Cortex of kidney (tissue), 1 donor: Measurements from ENCODE around the gene C1orf87.

ENCODE experiments used
- DNase-seq: peaks from one replicate; lab custom pipeline; 2025; lab: John Stamatoyannopoulos, UW

C1orf87 gene

GRCh38 chr1:60063561-60063960 is 10.0 kb downstream of the C1orf87 start:
- DNase-seq = no peak

GRCh38 chr1:60059468-60059867 is 14.1 kb downstream of the C1orf87 start:
- no peak for DNase-seq

GRCh38 chr1:60055336-60055735 is 18.2 kb downstream of the C1orf87 start:
- no peak for DNase-seq

- no peak for DNase-seq
Measured at GRCh38 chr1:60054374-60054773, 19.2 kb downstream of the C1orf87 start.

GRCh38 chr1:60052601-60053000 is 21.0 kb downstream of the C1orf87 start:
- DNase-seq = no peak

- no peak for DNase-seq
Measured at GRCh38 chr1:60051191-60051590, 22.4 kb downstream of the C1orf87 start.

- DNase-seq = no peak
Measured at GRCh38 chr1:60049188-60049587, 24.4 kb downstream of the C1orf87 start.

GRCh38 chr1:60044881-60045280 is 28.7 kb downstream of the C1orf87 start:
- no peak for DNase-seq

GRCh38 chr1:60041783-60042182 is 31.8 kb downstream of the C1orf87 start:
- no peak for DNase-seq

GRCh38 chr1:60037669-60038068 is 35.9 kb downstream of the C1orf87 start:
- DNase-seq = no peak

- no peak for DNase-seq
Measured at GRCh38 chr1:60036856-60037460, 36.6 kb downstream of the C1orf87 start.

- DNase-seq = no peak
Measured at GRCh38 chr1:60035921-60036320, 37.6 kb downstream of the C1orf87 start.

GRCh38 chr1:60034999-60035398 is 38.6 kb downstream of the C1orf87 start:
- no peak for DNase-seq

GRCh38 chr1:60033066-60033465 is 40.5 kb downstream of the C1orf87 start:
- no peak for DNase-seq

- no peak for DNase-seq
Measured at GRCh38 chr1:60031146-60031545, 42.4 kb downstream of the C1orf87 start.

GRCh38 chr1:60025552-60025951 is 48.0 kb downstream of the C1orf87 start:
- DNase-seq = no peak

- DNase-seq = no peak
Measured at GRCh38 chr1:60017508-60018205, 55.9 kb downstream of the C1orf87 start.

- DNase-seq = no peak
Measured at GRCh38 chr1:60010690-60011089, 62.9 kb downstream of the C1orf87 start.

- no peak for DNase-seq
Measured at GRCh38 chr1:60008500-60008899, 65.1 kb downstream of the C1orf87 start.

GRCh38 chr1:60000625-60001024 is 72.9 kb downstream of the C1orf87 start:
- no peak for DNase-seq

GRCh38 chr1:59999746-60000145 is 73.8 kb downstream of the C1orf87 start:
- DNase-seq = no peak

- no peak for DNase-seq
Measured at GRCh38 chr1:59999006-59999405, 74.6 kb downstream of the C1orf87 start.

GRCh38 chr1:59997479-59998115 is 76.0 kb downstream of the C1orf87 start:
- DNase-seq = no peak
